Neural crest cell (in vitro differentiated cells): ENCODE measurements around the gene HS3ST3B1. TPM values are rescaled to one million over a fixed set of nuclear protein-coding genes. Genes with fewer than 3 reads are reported as not detected.

Experiments used
- DNase-seq: peaks from one replicate; pipeline ENCODE4 v3.0.0; 2021; ENCODE audit warnings: low read depth, mixed read lengths, low spot score
- H3K27ac Mint-ChIP-seq: one replicate; pipeline ENCODE4 v1.8.0; 2021; ENCODE audit warnings: mild to moderate bottlenecking, mixed read lengths; ENCODE audit not compliant: unreplicated experiment
- H3K27me3 Mint-ChIP-seq: 2 replicates; pipeline ENCODE4 v1.8.0; 2021; ENCODE audit warnings: low read depth, mild to moderate bottlenecking, mixed read lengths
- H3K36me3 Mint-ChIP-seq: 2 replicates; pipeline ENCODE4 v1.8.0; 2021; ENCODE audit warnings: low read depth, mild to moderate bottlenecking, mixed read lengths
- H3K4me1 Mint-ChIP-seq: 2 replicates; pipeline ENCODE4 v1.8.0; 2021; ENCODE audit warnings: mixed read lengths
- H3K4me3 Mint-ChIP-seq: one replicate; pipeline ENCODE4 v1.8.0; 2021; ENCODE audit warnings: mild to moderate bottlenecking, mixed read lengths
- H3K9me3 Mint-ChIP-seq: 2 replicates; pipeline ENCODE4 v1.8.0; 2021; ENCODE audit warnings: mixed read lengths
- total RNA-seq: library from RNA; stranded (reverse); gene quantifications from 2 replicates; pipeline ENCODE4 v1.2.1, GENCODE V29; 2021
- TF ChIP-seq, protein P1 (sequence below): fragments of 200-600 bp; sonication (generic); conservative IDR thresholded peaks from 2 replicates; pipeline ENCODE4 v1.5.0; 2021; ENCODE audit warnings: antibody characterized with exemption, mild to moderate bottlenecking

The HS3ST3B1 gene
- total RNA-seq, 1 donor from 2014 or later: 58.3 TPM

DNA sequence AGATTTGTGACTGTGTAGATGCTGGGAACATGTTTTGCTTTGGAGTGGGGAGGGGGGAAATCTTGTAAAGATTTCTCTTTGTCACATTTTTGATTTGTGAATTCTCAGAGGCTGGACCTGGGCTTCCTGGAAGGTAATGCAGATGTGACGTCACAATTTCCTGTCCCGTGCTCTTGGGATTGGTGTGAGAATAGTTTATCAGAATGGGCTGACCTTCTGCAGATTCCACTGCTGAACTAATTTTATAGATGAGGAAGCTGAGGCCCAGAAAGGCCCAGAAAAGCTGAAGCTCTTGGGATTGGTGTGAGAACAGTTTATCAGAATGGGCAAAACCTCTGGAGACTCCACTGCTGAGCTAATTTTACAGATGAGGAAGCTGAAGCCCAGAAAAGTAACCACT lies 34.0 kb downstream of the HS3ST3B1 start:
- Mint-ChIP-seq H3K36me3 (peaks cover 10% of the 10 kb centered on the region), H3K9me3 (peaks cover 4% of the 10 kb centered on the region), H3K4me1 (peaks cover 79% of the 10 kb centered on the region), H3K27me3 (no peaks in the 10 kb centered on the region), H3K4me3 (no peak overlapping the region), H3K27ac (peak overlapping the region; percentile 5)
- no peak for DNase-seq
- TF ChIP-seq, protein P1, sequence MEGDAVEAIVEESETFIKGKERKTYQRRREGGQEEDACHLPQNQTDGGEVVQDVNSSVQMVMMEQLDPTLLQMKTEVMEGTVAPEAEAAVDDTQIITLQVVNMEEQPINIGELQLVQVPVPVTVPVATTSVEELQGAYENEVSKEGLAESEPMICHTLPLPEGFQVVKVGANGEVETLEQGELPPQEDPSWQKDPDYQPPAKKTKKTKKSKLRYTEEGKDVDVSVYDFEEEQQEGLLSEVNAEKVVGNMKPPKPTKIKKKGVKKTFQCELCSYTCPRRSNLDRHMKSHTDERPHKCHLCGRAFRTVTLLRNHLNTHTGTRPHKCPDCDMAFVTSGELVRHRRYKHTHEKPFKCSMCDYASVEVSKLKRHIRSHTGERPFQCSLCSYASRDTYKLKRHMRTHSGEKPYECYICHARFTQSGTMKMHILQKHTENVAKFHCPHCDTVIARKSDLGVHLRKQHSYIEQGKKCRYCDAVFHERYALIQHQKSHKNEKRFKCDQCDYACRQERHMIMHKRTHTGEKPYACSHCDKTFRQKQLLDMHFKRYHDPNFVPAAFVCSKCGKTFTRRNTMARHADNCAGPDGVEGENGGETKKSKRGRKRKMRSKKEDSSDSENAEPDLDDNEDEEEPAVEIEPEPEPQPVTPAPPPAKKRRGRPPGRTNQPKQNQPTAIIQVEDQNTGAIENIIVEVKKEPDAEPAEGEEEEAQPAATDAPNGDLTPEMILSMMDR: no peak

DNA sequence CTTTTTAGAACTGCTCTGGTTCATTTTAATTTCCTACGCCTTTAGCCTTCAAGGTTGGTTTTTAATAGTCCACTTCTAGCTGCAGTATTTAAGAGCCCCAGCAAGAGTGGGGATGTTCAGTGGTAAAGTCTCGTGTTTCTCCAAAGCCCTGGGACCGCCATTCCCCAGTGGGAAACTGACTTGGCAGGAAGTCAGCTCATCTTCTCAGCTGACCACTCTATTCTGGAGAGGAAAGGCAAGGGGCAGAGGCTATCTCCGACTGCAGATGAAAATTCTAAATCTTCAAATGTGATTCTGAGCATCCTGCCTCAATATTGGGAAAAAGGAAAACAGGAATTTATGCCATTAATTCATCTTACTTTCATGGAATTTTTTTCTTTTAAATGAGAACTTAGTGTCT lies 35.5 kb downstream of the HS3ST3B1 start:
- peaks cover 10% of the 10 kb centered on the region for H3K36me3 Mint-ChIP-seq
- peaks cover 78% of the 10 kb centered on the region for H3K4me1 Mint-ChIP-seq
- TF ChIP-seq, protein P1: no peak
- H3K27ac Mint-ChIP-seq: peak overlapping the region; percentile 62
- peak overlapping the region; percentile 17 for H3K4me3 Mint-ChIP-seq
- DNase-seq: no peak
- no peaks in the 10 kb centered on the region for H3K27me3 Mint-ChIP-seq
- peaks cover 4% of the 10 kb centered on the region for H3K9me3 Mint-ChIP-seq

DNA sequence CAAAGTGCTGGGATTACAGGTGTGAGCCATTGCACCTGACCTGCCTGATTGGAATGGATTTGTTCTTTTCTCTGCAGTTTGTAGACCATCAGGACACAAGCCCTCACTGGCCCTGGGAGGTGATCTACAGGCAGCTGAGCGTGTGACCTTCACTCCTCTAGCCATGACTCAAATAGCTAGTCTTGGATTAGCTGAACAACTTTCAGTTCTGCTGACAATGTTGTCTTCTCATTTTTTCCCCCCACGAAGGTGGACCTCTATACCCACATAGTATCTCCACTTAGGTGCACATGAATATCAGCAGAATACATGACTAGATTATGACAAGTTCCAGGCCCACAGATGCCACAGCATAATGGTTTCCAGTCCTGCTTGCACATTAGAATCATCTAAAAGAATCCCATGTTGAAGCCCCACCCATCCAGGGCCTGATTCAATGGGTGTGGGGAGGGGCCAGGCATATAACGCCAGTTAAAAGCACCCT lies 36.8 kb downstream of the HS3ST3B1 start:
- H3K36me3 Mint-ChIP-seq: peaks cover 10% of the 10 kb centered on the region
- peaks cover 4% of the 10 kb centered on the region for H3K9me3 Mint-ChIP-seq
- DNase-seq: no peak
- H3K4me3 Mint-ChIP-seq: no peak overlapping the region
- H3K27ac Mint-ChIP-seq: no peak overlapping the region
- TF ChIP-seq, protein P1: no peak
- H3K4me1 Mint-ChIP-seq: peaks cover 73% of the 10 kb centered on the region
- H3K27me3 Mint-ChIP-seq: no peaks in the 10 kb centered on the region

- TF ChIP-seq, protein P1: no peak
- Mint-ChIP-seq H3K9me3 (peaks cover 2% of the 10 kb centered on the region), H3K27ac (no peak overlapping the region), H3K27me3 (no peaks in the 10 kb centered on the region), H3K36me3 (peaks cover 18% of the 10 kb centered on the region), H3K4me1 (peaks cover 50% of the 10 kb centered on the region), H3K4me3 (peak overlapping the region; percentile 22)
- no peak for DNase-seq
Observed at GRCh38 chr17:14340857-14341754, 40.2 kb downstream of the HS3ST3B1 start.

DNA sequence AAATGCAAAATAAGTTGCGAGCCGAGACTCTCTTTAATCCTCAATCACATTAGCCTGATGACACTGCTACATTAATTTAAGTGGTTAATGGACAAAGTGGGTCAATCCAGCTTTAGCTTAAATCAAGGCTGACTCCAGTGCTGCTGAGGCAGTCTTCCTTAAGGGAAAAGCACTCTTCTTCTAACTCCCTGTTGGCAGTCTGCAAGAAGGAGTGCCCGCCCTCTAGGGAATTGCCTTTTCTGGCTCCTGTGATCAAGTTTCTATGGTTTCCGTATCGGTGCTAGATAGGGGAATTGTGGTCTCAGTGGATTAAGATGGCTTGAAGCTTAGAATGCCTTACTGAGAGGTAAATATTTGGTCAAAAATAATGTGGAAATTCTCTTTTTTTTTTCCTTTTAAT lies 41.0 kb downstream of the HS3ST3B1 start:
- Mint-ChIP-seq H3K4me3 (no peak overlapping the region), H3K27me3 (no peaks in the 10 kb centered on the region), H3K27ac (no peak overlapping the region), H3K36me3 (peaks cover 22% of the 10 kb centered on the region), H3K9me3 (peaks cover 2% of the 10 kb centered on the region), H3K4me1 (peaks cover 48% of the 10 kb centered on the region)
- TF ChIP-seq, protein P1: no peak
- DNase-seq: no peak
